GM18499 (cell line): ENCODE measurements around the gene RASAL1.

Source experiments
- ATAC-seq: cut with Tn5 transposase; IDR thresholded peaks from one replicate; pipeline ENCODE4 v1.9.1; 2021; ENCODE audit warnings: moderate number of reproducible peaks; ENCODE audit not compliant: insufficient read depth, unreplicated experiment

Gene RASAL1

DNA sequence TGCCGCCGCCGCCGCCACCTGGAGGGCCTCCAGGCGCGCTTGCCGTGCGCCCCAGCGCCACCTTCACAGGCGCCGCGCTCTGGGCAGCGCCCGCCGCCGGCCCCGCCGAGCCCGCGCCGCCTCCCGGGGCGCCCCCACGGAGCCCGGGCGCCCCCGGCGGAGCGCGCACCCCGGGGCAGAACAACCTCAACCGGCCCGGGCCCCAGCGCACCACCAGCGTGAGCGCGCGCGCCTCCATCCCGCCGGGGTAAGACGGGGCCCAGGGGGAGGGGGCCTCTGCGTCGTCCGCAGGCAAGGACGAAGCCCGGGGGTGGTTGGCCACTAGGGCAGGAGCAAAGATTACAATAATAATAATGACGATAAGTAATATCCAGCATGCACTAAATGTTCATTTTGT lies 57.7 kb downstream of the RASAL1 start:
- no peak for ATAC-seq

GRCh38 chr12:113077057-113077858 lies 58.3 kb downstream of the RASAL1 start:
- ATAC-seq: no peak

DNA sequence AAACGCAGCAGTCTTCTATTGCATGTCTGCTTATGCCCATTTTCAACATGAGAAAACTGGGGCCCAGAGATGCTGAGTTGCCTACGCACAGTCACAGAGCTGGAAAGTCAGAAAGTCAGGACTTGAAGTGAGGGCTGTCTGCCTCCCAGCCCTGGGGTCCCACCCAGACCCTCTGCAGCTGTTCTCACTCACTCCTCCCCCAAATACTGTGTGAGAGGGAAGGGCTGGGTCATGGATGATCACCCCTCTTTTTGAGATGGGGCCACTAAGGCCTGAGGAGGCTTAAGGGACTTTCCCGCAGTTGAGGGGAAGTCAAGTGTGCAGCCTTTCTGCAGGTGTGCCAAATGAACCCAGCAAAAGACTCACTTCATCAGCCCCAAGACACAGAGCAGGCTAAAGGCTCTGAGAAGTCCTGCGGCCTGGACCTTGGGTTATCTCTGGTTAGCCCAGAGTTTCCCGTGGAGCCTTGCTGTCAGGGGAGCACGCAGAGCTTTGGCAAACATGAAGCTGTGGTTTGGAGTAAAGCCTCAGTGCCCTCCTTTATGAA lies 60.4 kb downstream of the RASAL1 start:
- peak; percentile 87 for ATAC-seq

DNA sequence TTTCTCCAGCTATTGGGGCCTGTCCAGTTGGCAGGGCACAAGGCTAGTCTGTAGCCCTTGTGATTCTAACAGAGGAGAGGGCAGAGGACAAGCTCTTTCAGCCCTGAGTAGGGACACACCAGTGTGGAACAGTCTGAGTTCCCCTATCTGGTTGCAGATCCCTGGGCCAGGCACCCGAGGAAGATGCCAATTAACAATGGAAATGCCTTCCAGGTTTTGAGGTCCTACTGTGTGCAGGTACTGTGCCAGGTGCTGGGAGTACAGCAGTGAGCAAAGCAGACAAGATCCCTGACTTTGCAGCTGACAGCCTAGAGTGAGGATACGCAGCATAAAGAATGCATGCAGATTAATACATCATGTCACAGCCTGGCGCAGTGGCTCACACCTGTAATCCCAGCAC lies 62.0 kb downstream of the RASAL1 start:
- ATAC-seq: no peak

DNA sequence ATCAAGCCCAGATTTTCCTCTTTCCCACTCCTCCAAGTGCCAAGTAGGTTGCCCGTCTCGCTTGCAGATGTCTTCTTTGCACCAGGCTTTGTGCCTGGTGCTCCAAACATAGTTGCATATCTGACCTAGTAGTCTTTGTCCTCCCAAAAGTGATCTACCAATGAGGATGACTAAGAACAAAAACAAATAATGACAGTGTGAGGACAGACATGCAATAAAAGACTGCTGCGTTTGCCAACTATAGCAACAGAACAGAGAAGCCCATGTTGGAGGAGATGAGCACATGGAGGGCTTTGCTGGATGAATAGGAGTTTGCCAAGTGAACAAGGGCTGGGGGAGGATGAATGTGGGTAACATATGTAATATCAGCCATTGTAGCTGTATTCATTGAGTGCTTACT lies 63.4 kb downstream of the RASAL1 start:
- no peak for ATAC-seq

GRCh38 chr12:113071135-113072112 lies 64.1 kb downstream of the RASAL1 start:
- no peak for ATAC-seq

DNA sequence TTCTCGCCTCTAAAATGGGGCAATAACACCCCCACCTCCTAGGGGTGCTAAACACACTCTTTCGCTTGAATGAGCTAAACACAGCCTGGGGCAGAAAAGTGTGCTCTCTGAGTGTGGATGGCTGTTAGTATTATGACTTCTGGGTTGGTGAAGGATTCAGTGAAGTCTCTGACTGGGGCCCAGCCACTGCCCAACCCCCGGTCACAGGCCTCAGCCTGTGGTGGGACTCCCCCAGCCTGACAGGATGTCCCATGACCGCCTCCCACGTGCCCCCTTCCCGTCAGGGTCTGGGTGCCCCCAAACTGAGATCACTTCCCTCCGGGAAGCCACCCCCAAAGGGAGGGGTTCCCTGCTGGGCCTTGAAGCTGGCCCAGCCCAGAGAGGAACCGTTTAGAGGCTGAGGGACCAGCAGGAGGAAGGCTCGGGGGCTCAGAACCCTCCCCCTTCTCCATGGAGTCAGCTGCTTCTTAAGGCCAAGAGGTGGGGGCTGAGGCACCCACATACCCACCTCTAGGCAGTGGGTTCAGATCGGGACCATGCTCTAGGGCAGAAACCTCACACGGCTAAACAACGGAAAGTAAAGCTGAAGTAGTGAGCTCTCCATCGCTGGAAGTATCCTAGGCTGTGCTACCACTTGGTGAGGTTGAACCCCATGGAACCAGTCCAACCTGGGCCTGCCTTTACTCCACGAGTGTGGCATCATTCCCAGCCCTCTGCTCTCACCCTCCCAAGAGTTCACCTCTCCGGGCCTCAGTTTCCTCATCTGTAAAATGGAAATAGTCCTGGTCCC lies 65.2 kb downstream of the RASAL1 start:
- ATAC-seq: no peak

DNA sequence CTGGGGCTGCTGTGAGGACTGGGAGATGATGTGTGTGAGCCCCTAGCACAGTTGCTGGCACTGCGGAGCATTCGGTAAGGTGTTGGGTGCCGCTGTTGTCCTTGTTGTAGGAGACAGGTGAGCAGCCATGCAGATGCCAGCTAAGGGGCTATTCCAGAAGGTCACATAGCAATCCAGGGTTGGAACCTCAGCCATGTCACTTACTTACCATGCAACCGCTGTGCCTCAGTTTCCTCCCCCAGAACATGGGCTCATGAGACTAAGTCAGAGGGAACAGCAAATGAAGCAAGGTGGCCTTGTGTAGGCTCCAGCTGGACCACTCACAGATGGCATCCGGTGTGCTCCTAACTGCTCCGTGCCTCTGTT lies 65.8 kb downstream of the RASAL1 start:
- ATAC-seq: no peak

GRCh38 chr12:113069149-113069548 lies 66.4 kb downstream of the RASAL1 start:
- no peak for ATAC-seq

DNA sequence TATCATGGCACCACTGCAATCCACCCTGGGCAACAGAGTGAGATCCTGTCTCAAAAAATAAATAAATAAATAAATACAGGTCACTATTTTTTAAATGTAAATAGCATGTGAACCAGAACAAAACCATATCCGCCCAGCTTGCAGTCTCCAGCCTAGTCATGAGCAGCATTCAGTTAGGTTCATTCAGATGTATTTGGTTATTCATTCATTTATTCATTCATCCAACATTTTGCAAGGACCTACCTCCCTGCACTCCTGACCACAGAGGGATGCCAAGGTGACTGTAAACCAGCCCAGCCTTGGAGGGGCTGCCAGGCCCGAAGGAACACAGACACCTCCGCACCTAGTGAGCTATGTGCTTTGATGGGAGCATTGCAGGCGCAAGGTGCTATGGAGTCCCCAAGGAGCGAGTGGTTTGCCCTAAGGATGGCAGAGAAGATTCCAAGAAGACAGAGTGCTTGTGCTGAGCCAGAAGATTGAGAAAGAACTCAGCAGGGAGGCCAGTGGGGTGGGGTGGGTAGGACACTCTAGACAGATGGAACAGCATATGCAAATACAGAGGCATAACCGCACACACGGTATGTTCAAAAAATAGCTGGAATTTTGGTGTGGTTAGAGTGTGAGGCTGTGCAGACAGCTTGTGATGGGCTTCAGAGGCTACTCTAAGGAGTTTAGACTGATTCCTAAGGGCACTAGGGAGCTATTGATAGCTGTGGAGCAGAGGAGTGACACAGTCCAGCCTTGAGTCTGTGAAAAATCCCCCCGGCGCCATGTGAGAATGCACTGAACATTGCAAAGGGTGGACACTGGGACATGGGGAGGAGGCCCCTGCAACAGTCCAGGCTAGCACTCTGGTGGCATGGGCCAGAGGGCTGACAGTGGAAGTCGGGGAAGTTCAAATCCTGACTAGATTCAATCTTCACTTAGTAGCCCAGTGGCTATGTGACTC lies 67.3 kb downstream of the RASAL1 start:
- no peak for ATAC-seq

- ATAC-seq: no peak
Observed at GRCh38 chr12:113066813-113067400, 68.7 kb downstream of the RASAL1 start.

DNA sequence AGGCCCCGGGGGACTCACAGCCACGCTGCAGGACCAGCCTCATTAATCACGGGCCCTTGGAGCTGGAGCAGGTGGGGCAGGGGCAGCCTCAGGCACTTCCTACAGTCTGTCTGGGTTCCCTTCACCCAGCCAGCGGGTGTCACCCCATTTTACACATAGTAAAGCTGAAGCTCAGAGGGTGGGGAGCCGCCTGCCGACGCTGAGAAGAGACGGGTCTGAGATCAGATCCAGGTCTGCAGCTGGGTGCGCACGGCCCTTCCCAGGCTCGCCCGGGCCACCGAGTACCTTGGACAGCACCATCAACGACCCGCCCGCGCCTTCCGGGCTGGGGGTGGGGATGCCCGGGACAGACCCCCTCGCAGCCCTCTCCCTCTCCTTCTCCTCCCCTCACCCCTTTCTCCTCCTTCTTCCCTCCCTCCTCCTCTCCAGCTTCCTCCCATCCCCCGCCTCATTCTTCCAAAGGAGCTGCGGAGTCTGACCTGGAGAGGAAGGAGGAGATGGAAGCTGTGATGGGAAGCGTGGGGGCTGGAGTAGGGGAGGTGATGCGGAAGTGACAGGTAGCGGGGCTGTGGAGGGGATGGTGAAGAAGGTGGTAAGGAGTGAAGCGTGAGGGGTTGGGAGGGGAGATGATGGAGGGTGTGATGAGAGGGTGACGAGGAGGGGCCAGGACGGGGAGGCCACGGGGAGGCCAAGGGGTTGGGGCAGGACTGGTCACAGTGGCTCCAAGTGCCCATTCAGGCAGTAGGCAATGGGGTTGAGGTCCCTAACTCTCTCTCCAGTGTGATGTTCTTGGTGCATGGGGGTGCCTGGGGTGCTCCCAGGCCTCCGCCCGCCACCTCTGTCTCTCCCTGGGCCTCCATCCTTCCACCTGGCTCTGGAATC lies 70.2 kb downstream of the RASAL1 start:
- no peak for ATAC-seq

- no peak for ATAC-seq
Observed at GRCh38 chr12:113064395-113065125, 71.0 kb downstream of the RASAL1 start.

DNA sequence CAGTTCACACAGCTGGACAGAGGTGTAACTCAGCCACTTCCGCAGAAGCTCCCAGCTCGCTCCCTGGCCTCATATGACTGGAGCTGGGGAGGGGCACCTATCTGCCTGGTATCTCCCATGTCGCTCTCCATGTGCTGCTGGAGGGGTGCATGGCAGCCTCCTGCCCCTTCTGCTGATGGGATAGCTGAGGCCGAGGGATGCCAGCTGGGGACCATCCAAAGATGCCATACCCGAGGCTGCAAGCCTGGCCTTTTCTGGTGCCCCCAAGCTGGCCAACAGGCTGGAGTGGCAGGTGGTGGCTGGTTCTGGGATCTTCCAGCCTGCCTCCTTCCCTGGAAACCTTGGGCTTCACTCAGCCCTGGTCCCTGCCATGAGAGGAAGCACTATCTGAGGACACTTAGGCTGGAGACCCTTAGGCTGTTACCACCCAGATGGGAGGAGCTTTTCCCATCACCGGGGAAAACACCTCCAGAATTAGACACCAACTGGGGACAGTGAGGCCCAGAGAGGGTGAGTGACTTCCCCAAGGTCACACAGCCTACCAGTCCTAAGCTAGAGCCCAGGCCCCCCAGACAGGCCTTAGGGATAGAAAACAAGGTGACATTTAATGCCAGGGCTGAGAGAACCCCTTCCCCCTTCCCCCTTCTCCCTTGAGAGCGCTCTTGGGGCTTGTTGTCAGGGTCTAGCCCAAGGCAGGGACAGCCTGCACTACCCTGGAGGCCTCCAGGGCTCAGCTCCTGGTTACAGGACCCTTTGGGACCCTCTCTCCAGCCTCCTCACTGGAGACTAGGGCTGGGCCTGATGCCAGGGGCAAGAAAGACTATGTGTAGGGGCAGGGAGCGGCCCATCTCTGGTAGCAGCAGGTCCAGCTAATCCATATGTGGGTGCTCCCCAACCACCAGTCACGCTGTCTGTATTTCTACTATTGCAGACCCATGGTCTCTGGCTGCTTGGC lies 71.9 kb downstream of the RASAL1 start:
- ATAC-seq: no peak

DNA sequence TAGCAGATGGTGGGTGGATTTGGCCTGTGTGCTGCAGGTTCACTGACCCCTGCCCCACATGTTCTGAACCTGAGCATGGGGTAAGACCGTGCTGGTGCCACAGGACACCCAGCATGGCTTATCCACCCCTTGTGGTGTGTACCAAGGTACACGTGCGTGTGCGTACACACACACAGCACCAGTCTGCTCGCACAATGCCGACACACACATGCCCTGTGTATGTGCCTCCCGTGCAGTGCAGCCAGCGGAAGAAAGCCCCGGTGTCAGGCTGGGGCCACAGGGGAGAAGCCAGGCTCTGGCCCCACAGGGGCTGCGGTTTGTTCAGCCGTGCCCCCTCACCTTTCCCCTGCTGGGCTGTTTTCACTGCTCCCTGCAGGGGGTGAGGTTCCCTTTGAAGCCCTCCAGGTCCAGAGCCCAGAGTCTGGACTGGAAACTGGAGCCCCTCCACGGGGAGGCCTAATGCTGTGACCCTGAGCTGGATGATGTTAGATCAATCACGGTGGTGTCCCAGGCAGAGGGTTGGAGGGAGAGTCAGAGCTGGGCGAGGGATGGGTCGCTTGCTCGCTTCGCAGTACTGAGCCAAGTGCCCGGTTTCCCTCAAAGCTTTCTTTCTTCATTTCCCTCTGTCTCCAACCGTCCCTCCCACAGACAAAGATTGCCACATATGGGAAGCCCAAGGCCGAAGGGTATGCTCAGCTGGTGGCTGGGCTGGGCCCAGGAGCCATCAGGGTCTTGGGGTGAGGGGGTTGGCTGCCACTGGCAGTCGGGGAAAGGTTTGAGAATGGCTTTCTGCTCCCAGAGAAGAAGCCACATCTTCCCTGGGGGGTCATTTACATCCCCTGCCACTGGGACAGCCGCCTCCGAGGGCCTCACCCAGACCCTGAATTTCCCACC lies 72.8 kb downstream of the RASAL1 start:
- no peak for ATAC-seq
